GM18868 (cell line): ENCODE measurements around the gene CDYL2.

ENCODE experiments used
- ATAC-seq: cut with Tn5 transposase; IDR thresholded peaks from one replicate; pipeline ENCODE4 v1.9.1; 2021; ENCODE audit warnings: mild to moderate bottlenecking, moderate library complexity; ENCODE audit not compliant: unreplicated experiment

CDYL2 gene

DNA sequence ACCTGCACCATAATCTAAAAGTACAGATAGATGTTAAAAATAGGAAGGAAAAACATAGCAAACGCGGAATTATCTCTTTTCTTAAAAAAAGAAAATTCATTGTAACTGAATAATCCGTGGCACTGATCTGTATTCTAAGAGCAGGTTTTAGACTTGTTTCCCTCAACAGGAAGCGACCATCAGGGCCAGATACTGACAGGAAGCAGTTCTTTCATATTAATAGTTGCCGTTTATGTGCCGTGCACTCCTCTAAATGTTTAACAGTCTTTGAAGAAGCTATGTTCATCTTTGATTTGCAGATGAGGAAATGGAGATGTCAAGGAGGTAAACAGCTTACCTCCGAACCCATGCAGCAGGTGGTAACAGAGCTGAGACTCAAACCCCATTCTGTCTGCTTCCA, 240.0 kb downstream of the CDYL2 start:
- ATAC-seq: no peak

DNA sequence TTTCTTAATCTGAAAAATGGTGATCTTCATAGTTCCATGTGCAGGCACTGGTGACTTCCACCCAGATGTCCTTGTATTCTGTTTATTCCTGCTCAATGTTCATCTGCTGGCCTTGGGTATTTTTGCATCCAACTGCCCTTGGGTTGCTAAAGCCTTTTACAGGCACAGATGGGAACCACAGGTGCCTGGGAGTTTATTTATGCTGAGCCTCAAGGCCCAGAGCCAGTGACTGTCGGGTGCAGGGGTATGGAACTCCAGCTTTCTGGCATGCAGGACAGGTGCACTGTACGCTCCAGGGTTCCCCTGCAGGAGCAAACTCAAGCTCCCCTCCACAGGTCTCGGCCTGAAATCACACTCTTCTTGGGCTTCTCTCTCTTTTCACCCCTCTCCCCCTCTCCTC, 241.3 kb downstream of the CDYL2 start:
- no peak for ATAC-seq

DNA sequence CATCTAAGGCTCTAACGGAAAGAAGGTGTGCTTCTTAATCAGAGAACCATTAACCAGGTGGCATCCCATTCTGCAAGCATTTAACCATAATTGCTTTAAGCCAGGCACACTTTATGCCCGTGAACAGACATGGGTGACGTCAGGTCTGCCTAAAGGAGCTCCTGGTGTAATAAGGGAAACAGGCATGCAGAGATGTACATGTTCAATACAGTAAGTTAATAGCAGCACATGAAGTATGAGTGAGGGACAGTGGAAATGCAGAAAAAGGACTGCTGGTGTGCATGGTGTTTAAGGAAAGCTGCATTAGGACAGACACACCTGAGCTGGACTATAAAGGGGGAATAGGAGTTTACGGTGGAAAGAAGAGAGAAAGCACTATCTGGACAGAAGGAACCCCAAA, 245.0 kb downstream of the CDYL2 start:
- ATAC-seq: no peak

DNA sequence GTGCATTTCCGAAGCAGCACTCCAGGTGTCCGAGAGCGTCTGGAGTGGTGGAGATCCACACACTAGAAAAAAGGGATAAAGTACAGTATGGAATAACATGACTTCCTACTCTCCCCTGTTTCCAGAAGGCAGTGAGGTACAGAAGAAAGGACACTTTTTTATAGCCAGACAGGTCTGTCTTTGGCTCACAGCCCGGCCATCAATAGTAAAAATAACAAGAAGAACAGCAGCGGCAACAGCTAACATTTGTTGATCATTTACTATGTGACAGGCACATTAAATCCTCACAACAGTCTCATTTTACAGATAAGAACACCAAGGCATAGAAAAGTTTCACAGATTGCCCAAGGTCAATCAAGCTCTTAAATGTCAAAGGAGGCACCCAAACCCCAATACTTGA, 247.4 kb downstream of the CDYL2 start:
- ATAC-seq: no peak

DNA sequence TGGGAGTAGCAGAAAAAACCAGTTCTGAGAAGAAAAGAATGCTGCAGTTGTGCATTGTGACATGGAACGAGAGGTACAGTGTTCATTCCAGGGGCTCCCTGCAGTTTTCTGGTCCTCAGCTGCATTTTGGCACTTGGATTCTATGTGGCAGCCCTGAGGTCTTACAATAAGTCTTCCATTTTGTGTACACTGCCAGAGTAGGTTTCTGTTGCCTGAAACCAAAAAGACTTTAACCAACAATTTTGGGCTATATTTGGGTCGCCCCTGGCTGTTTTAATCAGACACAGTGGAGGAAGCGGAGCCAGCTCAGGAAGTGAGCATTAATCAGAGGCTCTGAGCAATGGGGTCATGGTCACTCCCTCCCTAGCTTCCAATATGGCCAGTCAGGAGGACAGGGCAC, 247.9 kb downstream of the CDYL2 start:
- no peak for ATAC-seq

- no peak for ATAC-seq
Observed at GRCh38 chr16:80554033-80554432, 250.4 kb downstream of the CDYL2 start.

DNA sequence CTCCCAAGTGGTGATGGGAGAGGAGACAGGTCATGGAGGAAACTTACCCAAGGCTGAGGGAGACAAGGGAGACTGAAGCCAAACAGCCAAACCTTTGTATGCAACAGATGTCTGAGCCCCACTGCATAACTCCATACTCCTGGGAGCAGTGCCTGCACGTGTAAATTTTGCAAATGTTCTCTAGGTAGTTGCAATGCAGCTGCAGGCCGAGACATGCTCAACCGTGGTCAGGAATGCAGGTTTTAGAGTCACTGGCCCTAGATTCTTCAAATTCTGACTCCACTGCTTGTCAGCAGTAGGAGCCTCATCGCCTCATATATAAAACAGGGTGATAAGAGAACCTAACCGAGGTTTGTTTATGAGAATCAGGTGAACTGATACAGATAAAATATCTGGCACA, 252.1 kb downstream of the CDYL2 start:
- no peak for ATAC-seq
